C4-2B (cell line): ENCODE results near the gene RGS11.

Experiments used
- ZFX ChIP-seq: fragments of 450-650 bp; IDR thresholded peaks from 2 replicates; pipeline ENCODE4 v1.6.1; 2017
- TF ChIP-seq, protein P1 (sequence below): fragments of 450-650 bp; conservative IDR thresholded peaks from 2 replicates; pipeline ENCODE4 v1.5.1; 2017; ENCODE audit warnings: mild to moderate bottlenecking

DNA sequence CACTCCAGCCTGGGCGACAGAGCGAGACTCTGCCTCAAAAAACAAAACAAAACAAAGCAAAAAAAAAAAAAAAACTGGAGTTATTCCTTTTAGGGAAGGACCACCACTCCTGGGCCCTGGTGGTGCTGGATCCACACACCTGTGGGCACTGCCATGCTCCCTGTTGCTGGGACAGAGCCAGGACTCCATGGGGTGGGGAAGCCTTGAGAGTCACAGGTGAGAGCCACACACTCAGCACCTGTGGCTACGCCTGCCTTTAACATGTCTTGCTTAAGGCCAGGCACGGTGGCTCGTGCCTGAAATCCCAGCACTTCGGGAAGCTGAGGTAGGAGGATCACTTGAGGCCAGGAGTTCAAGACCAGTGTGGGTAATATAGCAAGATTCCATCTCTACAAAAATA, 25.5 kb upstream of the RGS11 start:
- TF ChIP-seq, protein P1, sequence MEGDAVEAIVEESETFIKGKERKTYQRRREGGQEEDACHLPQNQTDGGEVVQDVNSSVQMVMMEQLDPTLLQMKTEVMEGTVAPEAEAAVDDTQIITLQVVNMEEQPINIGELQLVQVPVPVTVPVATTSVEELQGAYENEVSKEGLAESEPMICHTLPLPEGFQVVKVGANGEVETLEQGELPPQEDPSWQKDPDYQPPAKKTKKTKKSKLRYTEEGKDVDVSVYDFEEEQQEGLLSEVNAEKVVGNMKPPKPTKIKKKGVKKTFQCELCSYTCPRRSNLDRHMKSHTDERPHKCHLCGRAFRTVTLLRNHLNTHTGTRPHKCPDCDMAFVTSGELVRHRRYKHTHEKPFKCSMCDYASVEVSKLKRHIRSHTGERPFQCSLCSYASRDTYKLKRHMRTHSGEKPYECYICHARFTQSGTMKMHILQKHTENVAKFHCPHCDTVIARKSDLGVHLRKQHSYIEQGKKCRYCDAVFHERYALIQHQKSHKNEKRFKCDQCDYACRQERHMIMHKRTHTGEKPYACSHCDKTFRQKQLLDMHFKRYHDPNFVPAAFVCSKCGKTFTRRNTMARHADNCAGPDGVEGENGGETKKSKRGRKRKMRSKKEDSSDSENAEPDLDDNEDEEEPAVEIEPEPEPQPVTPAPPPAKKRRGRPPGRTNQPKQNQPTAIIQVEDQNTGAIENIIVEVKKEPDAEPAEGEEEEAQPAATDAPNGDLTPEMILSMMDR, result no peak
- no peak for TF ChIP-seq ZFX
